HG03159 (cell line): ENCODE results near the gene NME9.

Experiments used
- ATAC-seq: cut with Tn5 transposase; IDR thresholded peaks from one replicate; pipeline ENCODE4 v1.9.1; 2021; ENCODE audit warnings: mild to moderate bottlenecking, moderate library complexity; ENCODE audit not compliant: unreplicated experiment

The NME9 gene

DNA sequence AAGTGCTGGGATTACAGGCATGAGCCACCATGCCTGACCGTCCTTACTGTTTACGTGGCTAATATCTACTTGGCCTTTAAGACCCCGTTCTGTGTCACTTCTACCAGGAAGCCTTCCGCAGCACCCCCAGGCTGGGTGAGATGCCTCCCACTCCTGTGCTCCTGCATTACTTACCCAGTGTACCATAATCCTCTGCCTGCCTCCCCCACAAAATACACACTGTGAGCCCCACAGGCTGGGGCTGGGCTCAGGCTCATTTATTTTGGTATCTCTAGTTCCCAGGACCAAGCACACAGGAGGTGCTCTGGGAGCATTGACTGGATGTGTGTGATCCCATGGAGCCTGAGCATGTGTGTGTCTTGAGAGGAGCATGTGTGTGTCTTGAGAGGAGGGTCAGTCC, 33.7 kb upstream of the NME9 start:
- no peak for ATAC-seq

DNA sequence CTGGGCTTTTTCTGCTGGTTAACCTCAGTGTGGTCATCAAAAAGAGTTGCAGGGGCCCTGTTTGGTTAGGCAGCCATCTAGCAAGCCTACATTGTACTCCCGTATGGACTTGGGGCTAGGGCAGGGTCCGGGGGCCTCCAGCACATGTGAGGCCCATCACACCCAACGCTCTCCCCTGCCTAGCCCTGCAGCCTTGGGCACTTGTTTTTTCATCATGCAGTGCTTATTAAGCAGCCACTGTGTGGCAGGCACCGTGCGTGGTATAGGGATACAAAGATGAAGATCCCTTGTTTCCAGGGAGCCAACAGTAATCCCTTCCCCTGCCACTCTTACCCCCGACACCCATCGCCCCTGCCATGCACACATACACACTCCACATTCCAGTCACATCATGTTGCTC, 32.9 kb upstream of the NME9 start:
- ATAC-seq: no peak

DNA sequence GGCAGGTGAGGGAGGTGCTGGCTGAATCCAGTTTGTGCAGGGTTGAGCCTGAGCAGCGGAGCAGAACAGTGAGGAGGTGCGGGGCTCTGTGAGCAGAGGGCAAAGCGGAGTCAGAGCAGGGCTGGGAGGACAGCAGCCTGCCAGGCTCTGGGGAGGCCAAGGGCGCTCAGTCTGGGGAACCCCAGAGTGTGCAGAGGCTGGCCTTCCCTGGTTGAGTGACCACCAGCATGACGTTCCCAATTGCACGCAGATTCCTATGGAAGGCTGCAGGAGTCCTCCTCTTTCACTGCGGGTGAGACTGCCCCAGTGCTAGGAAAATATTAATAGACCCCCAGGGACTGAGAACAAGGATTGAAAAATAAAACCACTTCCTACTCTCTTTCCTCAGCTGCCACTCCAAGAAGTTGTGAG, 31.9 kb upstream of the NME9 start:
- ATAC-seq: no peak

DNA sequence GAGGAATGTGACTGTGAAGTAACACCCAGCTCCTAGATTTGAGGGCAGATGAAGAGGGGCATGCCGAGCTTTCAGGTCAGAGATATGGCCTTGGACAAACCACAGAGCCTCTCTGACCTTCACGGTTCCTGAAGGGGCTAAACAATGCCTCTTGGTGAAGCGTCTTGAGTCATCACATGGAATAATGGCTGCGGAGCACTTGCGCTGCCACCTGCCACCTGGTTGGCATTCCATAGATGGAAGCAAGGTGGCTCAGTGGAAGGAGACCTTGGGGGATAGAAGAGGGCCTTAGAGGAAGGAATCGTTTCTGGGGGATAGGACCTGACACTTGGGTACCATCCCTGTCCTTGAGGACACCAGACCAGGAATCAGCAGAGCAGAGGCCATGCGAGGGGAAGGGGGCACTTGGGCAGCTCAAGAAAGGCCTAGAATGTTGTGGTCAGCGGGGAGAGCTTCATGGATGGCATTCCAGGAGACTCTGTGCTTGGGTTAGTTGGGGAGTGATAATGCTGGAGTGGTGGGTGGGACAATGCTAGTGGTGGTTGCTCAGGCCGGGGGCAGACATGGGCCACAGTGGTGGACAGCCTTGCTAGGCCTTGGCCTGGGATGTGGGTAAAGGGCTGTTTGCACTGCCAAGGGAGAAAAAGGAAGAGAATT, 31.3 kb upstream of the NME9 start:
- no peak for ATAC-seq

DNA sequence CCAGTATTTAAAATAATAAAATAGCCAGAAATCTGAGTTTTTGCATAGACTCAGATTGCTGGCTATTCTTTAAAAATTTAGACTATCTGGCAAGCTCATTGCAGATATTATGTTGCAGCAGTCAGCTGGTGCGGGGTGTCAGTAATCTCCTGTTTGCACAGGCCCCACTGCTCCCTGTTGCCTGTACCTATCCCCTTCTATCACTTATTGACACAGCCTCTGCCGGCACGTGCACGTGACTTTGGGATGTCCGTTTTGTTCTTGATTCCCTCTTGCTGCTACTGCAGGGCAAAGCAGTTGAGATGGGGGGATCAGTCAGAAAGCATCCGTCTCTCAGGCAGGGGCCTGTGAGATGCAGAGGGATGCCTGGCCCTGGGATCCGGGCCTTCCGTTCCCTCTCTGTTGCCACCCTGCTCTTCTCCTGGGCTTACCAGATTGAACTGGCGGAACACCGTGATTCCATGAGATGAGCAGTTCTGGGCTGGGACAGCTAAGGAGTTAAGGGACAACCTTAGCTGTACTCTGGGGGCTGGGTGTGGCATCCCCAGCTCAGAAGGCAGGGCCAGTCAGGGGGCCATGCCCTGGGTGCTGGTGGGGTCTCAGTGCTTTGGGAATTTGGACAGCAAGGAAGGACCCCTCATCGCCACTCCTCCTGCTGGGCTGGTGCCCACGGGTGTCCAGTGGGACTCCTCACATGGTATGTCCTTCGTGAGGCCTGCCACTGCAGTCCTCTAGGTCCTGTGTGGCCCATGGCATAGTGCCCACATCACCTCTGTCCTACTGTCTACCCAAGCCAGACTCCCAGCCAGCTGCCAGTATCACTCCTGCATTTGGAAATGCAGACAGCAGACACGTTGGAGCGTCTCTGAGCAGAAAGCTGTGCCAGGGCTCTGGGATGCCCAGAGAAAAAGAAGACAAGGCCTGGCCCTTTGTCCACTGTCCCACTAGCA, 30.5 kb upstream of the NME9 start:
- no peak for ATAC-seq

DNA sequence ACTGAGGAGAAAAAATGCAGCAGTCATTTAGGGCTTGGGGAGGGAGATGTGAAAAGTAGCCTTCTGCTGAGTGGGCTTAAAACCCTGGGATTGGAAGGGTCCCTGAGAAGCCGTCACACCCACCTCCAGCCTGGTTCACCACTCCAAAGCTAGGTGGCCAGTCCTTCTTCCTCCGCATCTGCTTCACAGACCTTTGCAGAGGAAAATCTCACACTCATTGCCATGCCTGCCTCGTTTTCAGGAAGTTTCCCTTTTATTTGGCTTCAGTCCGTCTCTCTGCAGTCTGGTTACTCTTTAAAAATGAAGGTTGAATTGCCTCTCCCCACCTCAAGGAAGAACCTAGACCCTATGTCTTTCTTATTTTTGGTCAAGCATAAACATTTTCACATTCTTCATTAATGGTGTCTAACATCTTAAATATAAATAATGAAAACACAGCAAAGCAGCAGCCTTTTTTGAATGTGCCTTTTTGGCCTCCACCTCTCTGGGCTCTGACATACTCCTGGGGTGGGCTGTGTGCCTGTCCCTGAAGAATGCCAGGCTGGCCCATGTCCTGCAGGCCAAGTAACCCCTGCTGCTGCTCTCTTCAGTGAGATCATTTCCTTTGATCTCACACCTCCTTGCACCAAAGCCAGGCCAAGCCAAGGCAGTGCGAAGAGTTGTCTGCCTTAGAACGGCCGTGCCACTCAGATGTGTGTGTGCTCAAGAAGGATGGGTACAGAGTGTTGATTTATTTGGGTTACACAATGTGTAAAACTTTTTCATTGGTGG, 29.7 kb upstream of the NME9 start:
- ATAC-seq: no peak

DNA sequence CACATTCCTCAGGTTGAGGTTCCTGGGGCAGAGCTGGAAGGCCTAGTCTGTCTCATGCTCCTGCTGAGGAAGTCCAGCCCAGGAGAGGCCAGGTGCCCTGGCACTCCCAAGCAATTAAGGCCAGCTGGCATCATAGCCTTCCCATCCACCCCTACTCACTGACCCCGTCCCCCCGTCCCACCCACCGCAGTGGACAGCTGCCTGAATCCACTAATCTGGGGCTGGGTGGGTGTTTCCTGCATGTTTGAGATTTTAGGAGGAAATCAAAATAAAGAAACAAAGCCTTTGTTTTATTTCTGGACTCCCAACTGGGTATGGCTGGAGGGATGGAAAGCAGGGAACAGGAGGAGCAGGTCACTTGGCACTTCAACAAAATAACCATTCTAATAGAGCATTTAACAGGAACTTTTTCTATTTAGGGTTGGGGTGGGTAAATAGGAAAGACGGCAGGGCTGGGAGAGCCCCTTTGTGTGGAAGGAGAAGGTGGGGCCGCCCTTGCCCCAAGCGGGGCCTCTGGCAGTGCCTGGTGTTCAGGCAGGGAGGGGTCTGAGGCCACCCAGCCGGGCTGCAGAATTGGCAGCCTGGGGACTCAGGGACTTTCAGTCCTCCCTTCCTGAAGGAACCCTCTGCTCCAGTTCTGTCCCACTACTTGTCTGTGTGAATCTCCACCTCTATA, 27.2 kb upstream of the NME9 start:
- ATAC-seq: no peak

DNA sequence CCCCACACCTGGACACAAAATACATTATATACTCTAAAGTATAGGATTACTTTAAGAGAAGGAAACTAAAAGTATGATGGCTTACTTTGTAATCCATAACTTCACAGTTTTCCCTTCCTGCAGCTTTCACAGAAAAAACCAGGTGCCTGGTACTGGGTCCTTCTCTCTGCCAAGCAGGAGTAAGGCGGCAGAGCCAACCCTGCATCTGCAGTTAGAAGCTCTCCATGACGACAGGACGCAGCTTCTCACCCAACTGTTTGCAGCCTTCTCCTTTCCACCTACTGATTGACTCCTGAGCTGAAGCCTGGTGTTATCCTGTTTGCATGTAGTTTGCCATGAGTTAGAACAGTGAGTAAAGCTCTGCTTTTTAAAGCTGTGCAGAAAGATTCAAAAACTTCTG, 25.4 kb upstream of the NME9 start:
- no peak for ATAC-seq

DNA sequence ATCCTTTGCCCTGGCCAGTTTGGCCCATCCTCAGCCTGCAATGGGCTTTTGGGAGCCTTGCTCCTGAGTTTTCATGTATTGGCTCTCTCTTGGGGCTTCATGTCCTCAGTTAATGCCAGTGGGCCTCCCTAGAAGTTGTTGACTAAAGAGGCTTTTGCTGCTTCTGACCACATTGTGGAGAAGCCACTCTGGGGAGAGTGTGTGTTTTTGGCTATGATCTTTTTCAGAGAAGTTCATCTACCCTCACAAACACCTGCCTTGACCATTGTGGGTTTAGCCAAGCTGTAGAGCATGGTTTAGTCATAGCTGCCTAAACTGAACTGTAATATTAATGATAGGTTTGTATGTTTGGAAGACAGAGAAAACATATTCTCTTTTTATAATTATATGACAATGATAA, 24.7 kb upstream of the NME9 start:
- ATAC-seq: no peak

DNA sequence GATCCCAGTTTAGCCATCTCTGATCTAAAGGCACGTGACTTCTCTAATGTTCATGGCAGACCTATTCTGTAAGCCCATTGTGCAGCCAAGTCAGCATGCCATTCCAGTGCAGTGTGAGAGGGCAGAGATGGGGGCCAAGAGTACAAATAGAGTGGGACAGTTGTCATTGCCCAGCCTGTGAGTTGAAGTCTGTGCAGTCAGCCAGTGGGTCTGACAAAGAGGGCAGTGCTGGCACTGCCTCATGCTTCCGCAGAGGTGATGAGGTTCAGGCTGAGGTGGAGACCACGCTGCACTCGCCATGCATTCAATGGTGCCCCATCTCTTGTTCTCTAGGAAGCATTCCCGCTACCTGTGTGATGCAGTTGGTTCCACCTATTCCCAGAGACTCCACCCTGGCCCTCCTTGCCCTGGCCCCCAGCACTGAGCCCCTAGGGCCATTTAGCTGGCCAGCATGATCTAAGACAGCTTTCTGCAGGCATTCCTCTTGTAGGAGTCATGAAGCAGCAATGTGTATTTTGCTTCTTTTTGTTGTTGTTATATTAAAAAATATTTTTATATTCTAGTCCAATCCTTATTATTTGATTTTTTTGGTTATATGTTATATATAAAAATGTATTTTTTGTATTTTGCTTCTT, 22.4 kb upstream of the NME9 start:
- ATAC-seq: no peak

DNA sequence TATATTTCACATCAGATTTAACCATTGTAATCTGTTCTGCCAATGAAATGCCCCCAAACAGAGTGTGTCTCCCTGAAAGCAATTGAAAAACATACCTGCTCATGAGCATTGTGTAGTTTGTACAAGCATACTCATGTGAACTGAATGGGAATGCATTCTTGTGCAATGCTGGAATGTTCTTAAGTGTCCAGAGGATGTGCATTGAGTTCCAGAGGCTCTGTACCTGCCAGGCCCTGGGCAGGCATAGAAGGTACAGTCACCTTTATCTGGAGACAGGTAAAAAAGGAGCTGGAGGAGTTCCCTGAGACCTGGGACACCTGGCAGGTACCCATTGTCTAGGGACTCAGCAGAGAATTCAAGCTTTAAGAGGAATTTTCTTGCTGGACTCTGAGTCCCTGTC, 21.5 kb upstream of the NME9 start:
- ATAC-seq: no peak

DNA sequence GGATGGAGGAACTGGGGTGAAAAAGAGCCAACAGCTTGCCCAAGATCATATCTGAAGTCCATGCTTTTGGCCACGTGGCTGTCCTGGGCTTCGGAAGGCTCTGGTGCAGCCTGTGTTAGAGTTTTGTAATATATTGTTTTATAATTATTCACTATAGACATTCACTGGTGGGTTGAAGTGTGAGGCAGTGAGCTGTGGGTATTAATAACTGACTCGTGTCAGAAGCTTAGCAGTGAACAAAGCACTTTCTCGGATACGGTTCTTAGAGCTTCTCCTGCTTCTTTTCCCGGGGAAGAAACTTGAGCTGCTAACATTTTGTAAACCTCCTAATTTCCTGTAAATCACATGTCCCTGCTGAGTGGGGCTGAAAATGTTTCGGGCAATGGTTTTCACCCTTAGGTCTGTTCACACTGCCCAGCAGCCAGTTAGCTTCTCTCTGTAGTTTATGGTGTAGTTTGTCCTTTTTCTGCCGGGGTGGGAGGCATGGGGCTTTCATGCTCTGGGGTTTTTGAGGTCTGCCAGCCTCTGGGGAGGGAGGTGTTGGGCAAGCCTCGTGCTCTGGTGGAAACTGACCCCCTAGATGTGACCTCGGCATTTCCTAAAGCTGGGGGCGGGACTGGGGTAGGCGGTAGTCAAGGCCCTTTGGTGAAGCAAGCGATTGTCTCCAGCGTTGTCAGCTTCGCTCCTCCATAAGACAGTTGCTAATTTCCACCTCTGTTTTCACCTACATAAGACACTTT, 20.4 kb upstream of the NME9 start:
- no peak for ATAC-seq

DNA sequence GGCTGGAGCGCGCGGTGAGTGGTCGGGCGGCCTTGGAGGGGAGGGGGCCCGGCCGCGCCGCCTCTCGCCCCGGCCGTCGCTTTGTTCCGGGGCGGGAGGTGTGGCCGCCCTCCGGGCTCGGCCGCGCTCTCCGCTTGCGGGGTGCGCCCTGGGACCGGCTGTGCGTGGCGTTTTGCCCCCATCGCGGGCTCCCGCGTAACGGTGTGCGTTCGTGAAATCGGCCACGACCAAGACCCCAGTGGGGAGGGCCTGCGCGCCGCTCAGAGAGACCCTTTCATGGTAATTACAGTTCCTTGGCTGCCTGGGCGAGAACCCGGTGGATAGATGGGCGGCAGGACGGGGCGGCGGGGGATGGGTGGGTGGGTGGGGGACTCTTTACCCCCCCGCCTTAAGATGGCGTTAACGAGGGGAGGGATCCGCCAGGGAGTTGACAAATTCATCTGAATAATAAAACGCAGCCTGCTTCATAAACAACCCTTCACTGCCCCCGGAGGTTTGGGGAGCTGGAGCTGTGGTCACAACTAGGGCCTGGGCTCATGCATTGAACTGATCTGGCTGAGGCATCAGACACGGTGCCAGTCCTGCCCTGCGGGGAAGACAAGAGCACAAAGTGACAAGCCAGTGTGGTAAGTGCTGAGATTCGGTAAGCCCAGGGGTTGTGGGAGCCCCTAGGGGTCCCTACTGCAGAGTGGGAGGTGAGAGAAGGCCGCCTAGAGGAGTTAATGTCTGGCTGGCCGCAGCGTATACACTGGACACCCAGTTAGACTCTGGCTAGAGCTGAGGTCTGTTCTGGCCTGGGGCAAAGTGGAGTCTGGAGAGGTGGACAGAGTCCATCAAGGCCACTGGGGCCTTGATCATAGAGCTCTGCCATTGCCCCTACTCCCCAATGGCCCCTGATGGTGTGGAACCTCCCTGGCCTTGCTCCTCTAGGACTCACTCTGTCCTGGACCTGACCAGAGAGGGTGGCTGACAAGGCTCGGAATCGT, 19.4 kb upstream of the NME9 start:
- ATAC-seq: no peak

DNA sequence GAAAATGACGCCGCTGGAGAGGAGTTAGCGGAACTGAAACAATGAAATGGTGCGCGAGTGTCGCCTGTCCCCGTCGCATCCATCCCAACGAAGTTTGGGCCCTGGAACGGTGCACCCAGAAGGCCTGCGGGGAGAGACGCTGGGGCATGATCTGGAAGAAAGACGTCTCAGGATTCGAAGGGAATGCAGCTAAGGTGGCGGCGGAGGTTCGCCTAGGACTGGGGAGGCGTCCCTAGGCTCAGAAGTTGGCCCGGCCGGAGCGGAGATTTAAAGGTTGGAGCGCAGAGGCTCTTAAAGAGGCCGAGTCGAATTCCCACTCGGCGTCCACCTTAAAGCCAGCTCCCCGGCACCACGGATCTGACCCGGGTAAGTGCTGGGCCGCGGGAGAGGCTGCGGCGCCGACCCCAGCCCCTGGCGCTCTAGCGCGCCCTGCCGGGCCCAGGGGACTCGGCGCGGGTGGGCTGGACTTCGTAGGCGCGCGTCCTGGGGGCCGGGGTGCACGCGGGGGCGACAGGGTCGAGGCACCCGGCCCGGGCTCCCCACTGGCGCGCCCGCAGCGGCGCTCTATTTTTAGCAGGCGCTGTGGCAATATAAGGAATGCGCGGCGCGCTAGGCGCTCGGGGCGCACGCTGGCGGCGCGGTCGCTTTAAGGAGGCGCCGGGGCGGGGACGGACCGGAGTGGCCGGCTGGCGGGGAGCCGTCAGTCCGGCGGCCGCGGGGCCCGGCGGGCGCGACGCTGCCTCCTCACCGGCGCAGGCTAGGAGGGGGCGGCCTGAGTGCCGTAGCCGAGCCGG, 18.5 kb upstream of the NME9 start, which contains the start of gene MRAS:
TSS of gene MRAS (plus strand) at position 620 of the 794 bp plus-strand sequence. CDS start 24,305 bp downstream, outside the sequence.
- no peak for ATAC-seq

DNA sequence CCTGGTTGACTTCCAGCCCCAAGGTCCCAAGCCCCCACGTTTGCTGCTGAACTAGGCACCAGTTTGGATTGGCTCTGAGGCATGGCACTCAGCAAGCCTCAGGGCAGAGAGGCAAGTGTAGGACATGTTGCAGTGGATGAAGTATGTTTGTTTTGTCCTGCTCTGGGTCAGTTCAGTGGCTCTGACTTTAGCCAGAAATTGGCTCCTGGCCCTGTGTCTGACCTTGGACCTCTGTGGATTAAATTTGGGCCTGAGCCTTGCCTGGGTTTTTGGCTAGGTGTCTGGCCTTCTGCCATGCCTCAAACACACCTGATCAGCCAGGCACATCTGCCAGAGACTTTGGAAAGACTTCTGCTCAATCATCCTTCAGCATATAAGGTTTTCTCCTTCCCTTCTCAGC, 15.1 kb upstream of the NME9 start:
- no peak for ATAC-seq

DNA sequence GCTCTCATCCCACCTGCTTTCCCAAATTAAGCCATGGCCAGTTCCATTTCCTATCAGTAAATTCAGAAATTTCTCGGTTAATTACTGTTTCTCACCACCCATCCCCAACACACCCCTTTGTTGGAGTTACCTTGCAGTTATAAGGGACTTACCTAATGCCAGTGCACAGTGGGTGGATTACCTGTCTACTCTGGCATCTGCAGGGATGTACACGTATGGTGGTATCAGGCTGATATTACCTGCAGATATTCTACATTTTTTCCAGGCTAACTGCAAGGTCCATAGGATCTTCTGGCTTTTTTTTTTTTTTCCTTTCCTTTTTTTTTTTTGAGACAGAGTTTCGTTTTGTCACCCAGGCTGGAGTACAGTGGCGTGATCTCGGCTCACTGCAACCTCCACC, 10.9 kb upstream of the NME9 start:
- ATAC-seq: no peak

DNA sequence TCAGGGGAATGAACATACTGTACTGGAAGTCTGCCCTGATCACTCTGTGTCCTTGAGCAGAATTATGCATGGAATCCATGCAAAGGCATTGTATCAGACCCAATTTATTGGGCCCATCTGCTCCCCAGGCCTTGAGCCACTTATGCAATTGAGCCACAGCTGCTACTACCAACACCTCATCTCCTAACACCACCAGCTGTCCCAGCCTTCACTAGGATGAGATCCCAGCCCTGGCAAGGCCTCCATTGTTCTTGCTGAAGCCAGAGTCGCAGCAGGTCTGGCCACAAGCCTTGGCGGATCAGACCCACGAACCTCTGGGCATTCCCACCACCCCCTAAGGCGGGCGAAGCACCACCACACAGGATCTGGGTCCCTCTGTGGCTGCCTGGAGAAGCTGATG, 9.2 kb upstream of the NME9 start:
- no peak for ATAC-seq

DNA sequence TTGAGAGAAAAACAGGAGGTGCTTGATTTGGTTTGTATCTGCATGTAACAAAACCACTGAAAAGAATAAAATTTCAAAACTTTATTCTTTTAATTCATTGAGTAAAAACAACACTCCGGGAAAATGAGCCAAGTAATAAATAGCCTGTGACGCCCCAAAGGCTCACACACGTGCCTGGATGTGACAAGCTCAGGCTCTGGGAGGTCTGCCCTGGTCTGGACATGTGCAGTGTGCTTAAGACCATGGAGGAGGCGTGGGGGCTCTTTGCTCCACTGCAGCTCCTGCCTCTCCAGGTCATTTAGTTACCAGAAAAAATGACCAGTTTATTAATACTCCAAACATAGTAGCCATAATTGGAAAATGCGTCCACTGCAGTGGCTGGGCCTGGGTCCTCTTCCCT, 8.6 kb upstream of the NME9 start:
- ATAC-seq: no peak
